Measurements from ENCODE around the gene MUSK.

- TF ChIP-seq CTCF (IDR thresholded peaks at IDR 0.05) (no peak), EZH2 (IDR thresholded peaks at IDR 0.05; ENCODE audit: borderline replicate concordance, insufficient read depth, low read depth, low read length, poor library complexity, severe bottlenecking) (no peak)
Observed at GRCh38 chr9:110808599-110808980, 140.0 kb downstream of the MUSK start.
